Fibroblast of villous mesenchyme (primary cell): ENCODE data around the gene GRHPR. TPM values are rescaled to one million over a fixed set of nuclear protein-coding genes. Genes with fewer than 3 reads are reported as not detected.

Experiments used
- DNase-seq: peaks from one replicate; pipeline ENCODE4 v3.0.0-alpha.2; 2010; ENCODE audit warnings: low read depth
- H3K4me3 ChIP-seq: 2 replicates; pipeline ENCODE4 v1.5.1; 2011; ENCODE audit warnings: low read depth, mild to moderate bottlenecking, low read length
- CTCF ChIP-seq: IDR thresholded peaks from 2 replicates; pipeline ENCODE4 v1.5.1; 2012; ENCODE audit warnings: low read depth, mild to moderate bottlenecking, low read length; ENCODE audit not compliant: insufficient read depth
- total RNA-seq: library from RNA; depleted of rRNA; stranded (reverse); fragments of >200 nt; gene quantifications from 2 replicates; pipeline ENCODE4 v1.2.3, GENCODE V29; 2012

Gene GRHPR
- total RNA-seq, 1 donor = 142 TPM

GRCh38 chr9:37407468-37407867 is 15.0 kb upstream of the GRHPR start:
- no peak overlapping the region for H3K4me3 ChIP-seq
- TF ChIP-seq CTCF = peak; percentile 29
- DNase-seq = no peak

- no peak for DNase-seq
- TF ChIP-seq CTCF = no peak
- no peak overlapping the region for H3K4me3 ChIP-seq
Measured at GRCh38 chr9:37408933-37409710, 13.4 kb upstream of the GRHPR start.

- TF ChIP-seq CTCF = no peak
- no peak overlapping the region for H3K4me3 ChIP-seq
- no peak for DNase-seq
Measured at GRCh38 chr9:37410354-37410861, 12.1 kb upstream of the GRHPR start.

GRCh38 chr9:37410969-37411785 is 11.3 kb upstream of the GRHPR start:
- peak; percentile 12 for DNase-seq
- peak; percentile 46 for TF ChIP-seq CTCF
- H3K4me3 ChIP-seq = no peak overlapping the region

GRCh38 chr9:37412431-37413151 is 9.9 kb upstream of the GRHPR start:
- no peak for TF ChIP-seq CTCF
- no peak overlapping the region for H3K4me3 ChIP-seq
- DNase-seq = peak; percentile 44

GRCh38 chr9:37413311-37413710 is 9.2 kb upstream of the GRHPR start:
- DNase-seq = no peak
- no peak for TF ChIP-seq CTCF
- H3K4me3 ChIP-seq = no peak overlapping the region
